ENCODE results near the gene AP3D1. TPM values are rescaled to one million over a fixed set of nuclear protein-coding genes. Genes with fewer than 3 reads are reported as not detected.
A peak's percentile ranks its signal among the peaks of the same experiment; 100 is the strongest.

AP3D1 gene
- total and polyA plus RNA-seq, 9 of the 15 experiments (the other 6 are each of a cell fraction or from before 2014, with no cell fraction given), result 1.2 to 86.1 (median 35.9) TPM

- TF ChIP-seq ZNF696 (CRISPR knock-in tag; conservative IDR thresholded peaks at IDR 0.05), result no peak
- no peak for TF ChIP-seq KLF6 (CRISPR knock-in tag; IDR thresholded peaks at IDR 0.05; ENCODE audit: borderline replicate concordance)
- TF ChIP-seq SP1 (CRISPR knock-in tag; IDR thresholded peaks at IDR 0.05), result peak; percentile 99
- TF ChIP-seq U2AF2 (optimal IDR thresholded peaks at IDR 0.05; ENCODE audit: low read depth, low read length), result no peak
- no peak for TF ChIP-seq TAF7 (tag; IDR thresholded peaks at IDR 0.05)
- TF ChIP-seq FIP1L1 (IDR thresholded peaks at IDR 0.05; ENCODE audit: low read depth, low read length, poor library complexity, severe bottlenecking), result no peak
- no peak for TF ChIP-seq AFF4 (CRISPR knock-in tag; IDR thresholded peaks at IDR 0.05)
- TF ChIP-seq KHSRP (IDR thresholded peaks at IDR 0.05), result no peak
- no peak for TF ChIP-seq ZNF445 (CRISPR knock-in tag; IDR thresholded peaks at IDR 0.05; ENCODE audit: low read depth)
- peak; percentile 87; the same call in 1 of the 2 replicates for TF ChIP-seq JUN (IDR thresholded peaks at IDR 0.05; ENCODE audit: borderline replicate concordance, low read depth, low read length)
- no peak for TF ChIP-seq JUN (CRISPR knock-in tag; IDR thresholded peaks at IDR 0.05; ENCODE audit: borderline replicate concordance)
- no peak for TF ChIP-seq PTRF (tag; IDR thresholded peaks at IDR 0.05)
- no peak for TF ChIP-seq NR2C2 (CRISPR knock-in tag; IDR thresholded peaks at IDR 0.05)
- TF ChIP-seq NR2C2 (tag; IDR thresholded peaks at IDR 0.05), result peak; percentile 68
- TF ChIP-seq ZNF165 (CRISPR knock-in tag; IDR thresholded peaks at IDR 0.05; ENCODE audit: borderline replicate concordance), result no peak
- no peak for TF ChIP-seq POLR2H (tag; IDR thresholded peaks at IDR 0.05; ENCODE audit: low read depth)
- peak; percentile 26; the same call in 1 of the 2 replicates for TF ChIP-seq PHF8 (IDR thresholded peaks at IDR 0.05; ENCODE audit: borderline replicate concordance, low read length)
- TF ChIP-seq BRD4 (IDR thresholded peaks at IDR 0.05), result no peak
- TF ChIP-seq PHB (CRISPR knock-in tag; IDR thresholded peaks at IDR 0.05), result no peak
- TF ChIP-seq U2AF1 (optimal IDR thresholded peaks at IDR 0.05; ENCODE audit: low read depth, low read length), result no peak
- no peak for TF ChIP-seq HDAC3 (IDR thresholded peaks at IDR 0.05; ENCODE audit: borderline replicate concordance, partially characterized antibody)
- peak; percentile 79 for TF ChIP-seq EP400 (IDR thresholded peaks at IDR 0.05)
- TF ChIP-seq TBP (optimal IDR thresholded peaks at IDR 0.05; ENCODE audit: low read depth, low read length), result peak; percentile 31
- TF ChIP-seq RFX7 (CRISPR knock-in tag; IDR thresholded peaks at IDR 0.05), result no peak
- TF ChIP-seq FOS (IDR thresholded peaks at IDR 0.05; ENCODE audit: extremely low read depth, insufficient read length), result peak; percentile 79
- no peak for TF ChIP-seq PURB (CRISPR knock-in tag; IDR thresholded peaks at IDR 0.05; ENCODE audit: low read depth)
- no peak for TF ChIP-seq ZNF311 (CRISPR knock-in tag; IDR thresholded peaks at IDR 0.05)
- TF ChIP-seq ZNF134 (CRISPR knock-in tag; conservative IDR thresholded peaks at IDR 0.05), result no peak
Observed at GRCh38 chr19:2151339-2152229, at the start of gene AP3D1 (continued).
